T-helper 22 cell (primary cell): ENCODE results near the gene SPTAN1.

Source experiments
- DNase-seq: peaks from one replicate; pipeline ENCODE4 v3.0.0-alpha.2; 2020; ENCODE audit warnings: low read depth

The SPTAN1 gene

GRCh38 chr9:128675382-128675781 lies 123.0 kb downstream of the SPTAN1 start:
- no peak for DNase-seq

- no peak for DNase-seq
Observed at GRCh38 chr9:128677794-128678193, 125.4 kb downstream of the SPTAN1 start.
